Anterior cingulate cortex (tissue), 58 donors: Measurements from ENCODE around the gene GNA14.
"Not testable (repeated sequence)": the region's sequence is repeated elsewhere in the genome, so short reads cannot be mapped to it uniquely, and the experiment has no call there.

Experiments
- DNase-seq, 58 donors: peaks; one replicate each; lab custom pipeline; 2025; lab: John Stamatoyannopoulos, UW

Gene GNA14

DNA sequence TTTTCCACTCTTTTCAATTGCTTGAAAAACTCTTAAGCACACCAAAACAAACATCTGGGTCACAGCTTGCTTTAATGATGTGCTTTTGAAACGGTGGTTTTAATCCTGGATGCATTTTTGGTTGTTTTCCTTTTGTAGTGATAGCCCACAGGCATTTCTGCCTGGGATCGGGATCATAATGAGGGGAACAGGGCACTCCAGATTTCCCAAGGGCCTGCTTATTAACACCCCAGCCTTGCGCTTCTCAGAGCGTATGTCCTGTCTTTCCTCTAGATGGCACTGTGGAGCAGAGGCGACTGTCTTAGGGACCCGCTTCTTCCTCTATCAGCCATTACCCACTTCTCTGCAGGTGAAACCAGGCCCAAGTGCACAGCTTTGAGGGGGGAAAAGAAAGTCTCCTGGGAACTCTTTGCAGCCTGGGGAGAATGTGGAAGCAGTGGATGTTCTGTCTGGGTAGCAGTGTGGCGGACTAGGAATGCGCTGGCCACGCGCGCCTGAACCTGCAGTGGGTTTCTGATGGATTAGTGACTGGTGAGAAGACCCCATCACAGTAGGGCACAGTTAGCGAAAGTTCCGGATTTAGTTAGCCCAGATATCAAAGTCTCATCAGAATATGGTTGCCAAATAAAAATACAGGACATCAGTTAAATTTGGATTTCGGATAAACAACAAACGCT lies 190.1 kb downstream of the GNA14 start:
- peak in 44 of 58 donors; percentile 4 to 74 (median 38) for DNase-seq

DNA sequence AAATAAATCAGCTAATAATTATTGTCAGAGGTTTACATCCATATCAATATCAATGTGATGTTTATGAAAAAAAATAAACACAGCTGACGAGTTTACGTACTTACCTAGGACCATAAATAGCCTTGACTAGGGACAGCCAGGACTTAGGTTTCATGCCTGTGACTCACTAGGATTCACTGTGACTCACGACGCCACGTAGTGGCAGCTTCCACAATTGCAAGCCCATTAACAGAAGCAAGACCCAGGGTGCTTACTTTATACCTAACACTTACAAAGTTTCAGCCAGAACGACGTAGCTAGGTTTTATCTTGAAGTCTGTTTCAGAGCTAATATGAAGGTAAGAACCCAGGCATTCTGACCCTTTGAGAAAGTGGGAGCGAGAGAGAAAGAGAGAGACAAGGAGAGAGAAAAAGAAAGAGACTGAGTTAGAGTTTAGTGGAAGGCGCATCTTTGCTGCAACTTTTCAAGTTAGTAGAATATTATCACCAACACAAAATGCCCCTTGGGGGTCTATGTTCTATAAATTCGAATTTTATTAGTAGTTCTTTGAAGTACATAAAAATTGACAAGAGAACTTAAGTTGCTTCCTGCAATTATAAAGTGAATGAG lies 191.2 kb downstream of the GNA14 start:
- DNase-seq: peak in 52 of 58 donors; percentile 6 to 85 (median 51)

DNA sequence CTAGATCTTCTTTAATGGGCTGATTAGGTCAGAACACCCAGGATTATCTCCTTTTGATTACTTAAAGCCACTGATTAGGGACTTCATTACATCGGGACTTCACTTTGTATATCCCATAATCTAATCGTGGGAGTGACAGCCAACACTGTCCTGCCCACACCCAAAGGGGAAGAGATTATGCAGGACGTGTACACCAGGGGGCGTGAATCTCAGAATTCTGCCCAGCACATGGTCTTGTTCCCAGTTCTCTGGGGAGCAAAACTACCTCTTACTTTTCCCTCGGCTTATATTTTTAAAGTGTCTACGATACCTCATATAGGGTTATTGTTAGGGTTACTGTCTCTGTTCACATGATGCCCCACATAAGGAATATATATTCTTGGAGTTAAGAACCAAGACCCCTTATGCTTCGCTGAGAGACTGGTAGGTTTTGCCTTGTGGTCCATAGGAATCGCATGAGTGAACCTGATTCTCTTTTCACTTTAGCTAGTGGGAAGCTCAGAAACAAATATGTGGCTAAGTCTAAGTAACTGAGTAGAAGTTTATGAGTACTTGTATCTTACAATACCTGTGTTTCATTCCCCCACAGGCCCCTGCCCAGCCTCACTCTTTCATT lies 192.7 kb downstream of the GNA14 start:
- DNase-seq: no peak

DNA sequence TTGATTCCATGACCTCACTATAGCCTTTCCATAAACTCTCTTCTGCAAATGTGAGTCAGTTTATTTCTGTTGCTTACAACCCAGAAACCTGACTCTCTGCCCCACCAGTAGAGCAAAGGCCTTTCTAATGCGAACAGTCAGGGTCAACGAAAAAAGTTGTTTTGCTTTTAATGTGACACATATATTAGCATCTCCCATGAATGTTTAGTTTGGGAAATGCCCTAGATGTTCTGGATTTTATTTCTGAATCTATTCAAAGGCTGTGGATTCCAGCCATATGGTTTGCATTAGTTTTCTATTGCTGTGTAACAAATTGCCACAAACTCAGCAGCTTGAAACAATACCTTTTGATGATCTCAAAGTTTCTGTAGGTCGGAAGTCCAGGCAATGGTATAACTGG lies 193.5 kb downstream of the GNA14 start:
- no peak for DNase-seq

DNA sequence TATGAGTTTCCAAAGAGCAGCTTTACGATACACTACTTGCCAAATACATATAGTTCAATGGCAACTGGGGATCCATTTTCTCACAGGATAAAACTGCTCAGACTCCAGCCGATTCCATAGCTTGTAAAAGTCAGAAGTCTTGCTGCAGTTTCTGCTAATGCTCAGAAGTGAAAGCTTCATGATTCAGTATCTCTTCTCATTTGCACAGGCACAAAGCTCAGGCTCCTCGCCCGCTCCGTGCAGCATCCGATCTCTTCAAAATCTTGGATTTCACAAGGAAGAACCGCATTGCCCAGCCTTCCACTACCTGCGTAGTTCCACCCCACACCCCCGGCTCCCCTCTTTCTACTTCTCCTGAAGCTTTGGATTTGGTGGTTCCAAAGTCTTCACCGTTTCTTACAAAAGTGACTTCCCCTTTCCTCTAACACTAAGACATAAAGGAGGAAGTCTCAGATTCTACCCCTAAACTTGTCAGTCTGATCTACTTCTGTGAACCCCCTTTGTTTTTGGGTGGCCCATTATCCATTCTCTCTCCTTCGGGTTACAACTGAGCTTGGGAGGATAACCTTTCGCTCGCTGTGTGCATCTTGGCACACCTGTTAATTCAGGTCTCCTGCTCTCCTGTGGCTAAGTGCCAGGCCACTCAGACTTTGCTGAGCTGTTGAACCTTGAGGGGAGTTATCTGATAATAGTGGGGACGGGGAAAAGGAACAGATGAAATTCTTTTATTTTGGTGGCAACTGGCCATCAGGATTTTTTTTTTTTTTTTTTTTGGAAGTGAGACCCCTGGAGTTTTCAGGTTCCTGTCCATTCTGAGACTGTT lies 194.1 kb downstream of the GNA14 start:
- DNase-seq: no peak

DNA sequence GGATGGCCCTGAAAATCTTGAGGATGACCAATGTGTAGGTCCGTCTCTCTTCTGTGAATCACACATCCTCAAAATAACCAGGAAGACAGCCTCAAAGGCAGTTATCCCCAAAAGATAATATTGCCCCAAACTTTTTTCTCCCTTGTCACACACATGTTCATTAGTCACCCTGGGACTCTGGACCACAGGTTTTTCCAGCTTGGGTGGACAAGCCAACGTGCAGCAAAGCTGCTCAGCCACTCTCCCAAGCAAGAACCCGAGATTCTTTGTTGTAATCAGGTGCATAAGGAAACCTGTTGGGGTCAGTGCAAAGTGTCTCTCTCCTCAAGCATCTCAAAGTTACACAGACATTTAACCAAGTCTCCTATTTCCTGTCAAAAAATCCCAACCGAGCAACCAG lies 196.6 kb downstream of the GNA14 start:
- DNase-seq: no peak

DNA sequence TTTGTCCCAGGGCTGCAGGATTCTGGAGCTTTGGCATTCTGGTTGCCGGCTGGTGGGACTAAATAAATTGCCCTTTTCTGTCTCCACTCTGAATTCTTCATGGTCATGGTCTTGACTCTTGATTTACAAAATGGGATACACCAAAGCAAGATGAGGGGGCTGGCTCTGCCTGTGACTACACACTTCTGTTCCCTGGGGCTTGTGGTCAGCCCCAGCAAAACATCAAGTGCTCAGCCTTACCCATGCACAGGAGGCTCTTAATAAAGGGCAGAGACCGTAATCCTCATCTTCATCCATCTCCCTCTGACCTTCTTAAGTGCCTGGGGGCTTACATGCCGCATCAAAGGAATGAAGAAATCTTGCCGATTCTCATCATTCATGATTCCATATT lies 198.0 kb downstream of the GNA14 start:
- no peak for DNase-seq

DNA sequence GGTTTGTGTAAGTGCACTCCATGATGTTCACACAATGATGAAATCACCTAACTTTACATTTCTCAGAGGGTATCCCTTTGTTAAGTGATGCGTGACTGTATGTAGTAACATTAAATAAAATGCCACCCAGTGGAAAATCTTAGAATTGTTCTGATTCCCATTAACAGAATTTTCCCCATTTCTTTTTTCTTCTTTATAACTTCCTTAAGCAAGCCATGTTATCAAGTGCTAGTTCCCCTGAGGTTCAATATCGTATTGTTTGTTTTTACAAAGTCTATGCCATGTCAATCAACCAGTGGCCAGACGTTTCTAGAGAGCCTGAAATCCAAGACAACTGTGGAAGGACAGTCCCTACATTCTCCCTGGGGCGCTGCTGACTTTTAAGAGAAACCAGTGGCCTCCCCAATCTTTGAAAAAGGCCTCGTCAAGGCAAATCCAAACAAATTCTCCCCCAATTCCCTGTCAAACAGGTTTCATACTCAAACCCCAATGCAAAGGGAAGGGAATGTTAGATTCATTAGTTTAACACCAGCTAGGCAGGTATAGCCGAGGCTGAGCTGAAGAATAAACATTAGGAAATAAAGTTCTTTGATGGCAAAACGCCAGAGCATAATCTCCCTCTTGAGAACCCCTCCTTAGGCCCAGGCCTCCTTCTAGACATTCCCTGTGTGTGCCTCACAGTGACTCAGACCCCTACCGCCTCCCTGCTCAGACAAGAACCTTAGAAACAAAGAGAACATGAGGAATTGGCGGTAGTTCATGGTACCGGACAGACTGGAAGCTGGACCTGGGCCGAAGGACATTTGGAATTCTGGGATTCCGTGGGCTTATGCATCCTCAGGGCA lies 198.7 kb downstream of the GNA14 start:
- DNase-seq: no peak

DNA sequence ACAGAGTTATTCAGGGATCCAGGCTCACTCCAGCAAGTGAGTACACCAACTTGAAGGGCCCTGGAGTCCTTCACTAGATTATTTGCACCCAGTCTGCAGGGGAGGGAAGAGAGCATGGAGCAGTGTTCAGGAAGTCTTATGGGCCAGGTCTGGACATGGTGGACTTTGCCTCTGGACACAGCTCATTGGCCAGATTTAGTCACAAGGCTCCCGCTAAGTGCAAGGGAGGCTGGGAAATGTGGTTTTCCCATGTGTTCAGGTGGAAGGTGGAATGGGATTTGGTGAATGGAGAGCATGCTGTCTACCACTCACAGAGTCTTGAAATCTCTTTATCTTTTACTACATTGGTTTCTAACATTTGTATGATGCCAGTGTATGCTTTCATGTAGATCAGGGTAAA lies 200.5 kb downstream of the GNA14 start:
- no peak for DNase-seq

DNA sequence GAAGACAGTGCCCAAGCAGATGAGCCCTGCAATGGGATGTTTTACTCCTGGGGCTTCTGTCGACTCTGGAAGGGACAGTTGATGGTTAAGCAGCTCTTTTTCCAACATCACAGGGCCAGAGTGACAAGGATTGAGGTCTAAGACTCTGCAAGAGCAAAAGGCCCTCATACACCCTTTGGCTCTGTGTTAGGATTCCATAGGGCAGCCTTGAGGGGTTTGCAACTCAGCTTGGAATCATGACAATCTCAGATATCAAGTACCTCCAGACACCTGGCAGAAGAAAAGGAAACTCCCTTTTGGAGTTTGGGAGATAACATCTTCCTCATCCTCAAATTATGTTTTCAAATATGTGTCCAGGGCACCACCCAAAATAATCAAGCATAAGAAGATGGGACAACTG lies 205.7 kb downstream of the GNA14 start:
- DNase-seq: no peak

DNA sequence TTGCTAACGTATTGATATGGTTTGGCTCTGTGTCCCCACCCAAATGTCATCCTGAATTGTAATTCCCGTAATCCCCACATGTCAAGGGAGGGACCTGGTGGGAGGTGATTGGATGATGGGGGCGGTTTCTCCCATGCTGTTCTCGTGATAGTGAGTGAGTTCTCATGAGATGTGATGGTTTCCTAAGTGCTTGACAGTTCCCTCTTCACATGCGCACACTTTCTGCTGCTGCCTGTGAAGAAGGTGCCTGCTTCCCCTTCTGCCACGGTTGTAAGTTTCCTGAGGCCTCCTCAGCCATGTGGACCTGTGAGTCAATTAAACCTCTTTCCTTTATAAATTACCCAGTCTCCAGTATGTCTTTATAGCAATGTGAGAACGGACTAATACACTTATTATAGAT lies 207.0 kb downstream of the GNA14 start:
- not testable (repeated sequence) for DNase-seq

DNA sequence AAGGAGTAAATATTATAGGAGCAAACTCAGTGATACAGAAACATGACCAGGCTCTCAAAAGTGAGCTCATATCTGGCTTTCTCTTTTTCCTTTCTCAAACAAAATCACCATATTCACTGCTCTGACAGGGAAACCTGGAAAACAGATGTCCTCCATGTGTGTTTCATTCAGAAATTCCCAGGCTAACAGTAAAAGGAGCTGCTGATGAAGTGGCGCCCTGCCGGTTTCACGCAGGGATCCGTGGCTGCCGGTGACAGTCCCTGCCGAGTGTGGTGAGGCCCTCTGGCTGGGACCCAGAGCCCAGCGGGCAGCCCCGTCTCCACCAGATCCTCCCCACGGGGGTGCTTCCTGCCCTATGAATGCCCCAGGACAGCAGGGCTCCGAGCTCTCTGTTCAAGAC lies 208.1 kb downstream of the GNA14 start:
- DNase-seq: peak in 23 of 58 donors; percentile 8 to 61 (median 22)

DNA sequence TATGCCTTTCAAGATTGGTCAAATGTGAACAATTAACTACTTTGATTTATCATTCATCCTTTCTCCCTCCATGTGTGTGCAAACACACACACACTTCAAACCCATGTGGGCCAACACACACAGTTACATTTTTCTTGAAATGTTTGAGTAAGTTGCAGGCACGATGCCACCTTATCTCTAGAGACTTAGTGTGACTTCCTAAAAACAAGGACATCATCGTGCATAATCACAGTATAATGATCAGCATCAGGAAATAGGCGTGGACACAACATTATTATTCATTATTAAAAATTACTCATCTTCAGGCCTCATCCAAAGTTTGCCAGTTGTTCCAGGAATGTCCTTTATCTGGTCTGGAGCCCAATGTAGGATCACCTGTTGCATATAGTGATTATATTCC lies 209.5 kb downstream of the GNA14 start:
- no peak for DNase-seq

DNA sequence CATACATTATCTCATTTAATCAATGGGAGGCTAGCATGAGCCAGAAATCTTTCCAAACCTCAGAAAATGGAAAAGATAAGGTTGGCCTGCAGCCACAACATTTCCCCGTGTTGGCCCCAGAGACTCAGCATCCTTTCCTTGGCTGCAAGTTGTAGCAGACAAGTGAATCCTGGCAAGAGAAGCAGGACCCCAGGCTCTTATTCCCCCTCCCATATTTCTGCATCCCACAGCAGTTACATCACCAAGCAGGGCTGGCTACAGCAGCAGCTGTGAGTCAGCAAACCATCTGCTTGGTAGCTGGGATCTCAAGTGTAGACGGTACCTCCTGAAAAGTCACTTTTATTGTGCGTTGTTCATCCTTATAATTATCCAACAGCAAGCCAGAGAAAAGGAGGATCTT lies 212.4 kb downstream of the GNA14 start:
- DNase-seq: peak in 4 of 58 donors; percentile 7 to 27 (median 8)

DNA sequence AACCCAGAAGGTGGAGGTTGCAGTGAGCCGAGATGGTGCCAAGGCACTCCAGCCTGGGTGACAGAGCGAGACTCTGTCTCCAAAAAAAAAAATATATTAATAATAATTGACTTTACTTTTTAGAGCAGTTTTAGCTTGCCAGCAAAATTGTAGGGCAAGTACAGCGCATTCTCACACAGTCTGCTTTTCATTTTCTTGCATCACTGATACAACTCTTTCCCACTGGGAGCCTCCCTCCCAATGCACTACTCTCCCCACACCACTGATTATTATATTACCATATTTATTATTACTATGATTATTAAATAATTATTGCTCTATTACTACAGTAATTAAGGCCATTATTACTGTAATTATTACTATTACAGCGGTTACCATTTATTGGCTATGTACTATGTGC lies 212.8 kb downstream of the GNA14 start:
- DNase-seq: no peak

DNA sequence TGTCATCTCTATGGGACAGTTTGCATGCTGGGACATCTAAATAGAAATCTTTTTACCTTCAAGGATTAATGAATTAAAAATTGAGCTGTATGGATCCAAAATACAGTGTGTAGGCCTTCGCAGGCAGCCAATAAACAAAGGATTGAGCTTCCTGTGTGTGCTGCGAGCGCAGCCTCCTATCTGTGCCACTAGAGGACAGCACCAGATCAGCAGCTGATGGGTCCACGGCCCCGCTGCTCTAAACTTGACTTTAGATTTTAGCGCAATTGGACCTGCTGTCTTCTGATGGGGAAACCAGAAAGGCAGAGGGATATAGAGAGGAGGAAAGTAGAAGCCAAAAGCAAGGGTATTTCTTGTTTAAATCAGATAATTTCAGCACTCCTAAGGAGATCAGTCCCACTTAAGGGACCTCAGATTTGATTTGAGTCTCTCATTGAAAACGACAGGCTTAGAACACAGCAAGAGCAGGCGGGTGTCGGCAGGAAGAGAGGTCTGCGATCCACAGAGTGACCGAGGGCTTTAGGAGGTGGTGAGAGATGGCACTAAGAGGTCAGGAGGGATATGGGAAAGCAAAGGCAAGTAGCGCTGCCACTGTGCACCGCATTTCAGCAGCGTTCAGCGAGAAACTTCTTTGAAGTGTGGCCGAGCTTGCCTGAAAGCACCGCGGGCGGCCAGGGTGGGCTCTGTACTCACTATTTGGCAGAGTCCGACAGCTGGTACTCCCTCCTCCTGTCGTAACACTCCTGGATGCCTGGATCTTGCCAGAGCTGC lies 214.3 kb downstream of the GNA14 start:
- DNase-seq: peak in 54 of 58 donors; percentile 9 to 80 (median 51)

DNA sequence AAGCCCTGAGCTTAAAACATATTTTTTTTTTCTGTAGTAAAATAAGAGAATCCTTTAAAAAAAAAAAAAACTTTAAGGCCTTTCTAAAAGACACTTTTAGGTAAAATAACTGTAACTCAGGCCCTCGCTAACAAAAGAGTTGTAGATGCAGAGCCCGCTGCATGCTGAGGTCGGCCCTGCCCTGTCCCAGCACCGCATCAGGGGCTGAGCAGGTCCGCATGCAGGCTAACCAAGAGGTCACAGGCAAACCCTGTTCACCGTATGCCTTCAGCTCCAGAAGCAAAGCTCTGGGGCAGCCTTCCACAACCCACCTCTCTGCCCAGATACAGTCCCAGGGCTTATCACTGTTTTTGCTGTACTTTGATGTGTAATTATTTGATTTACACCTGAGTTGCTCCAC lies 216.1 kb downstream of the GNA14 start:
- no peak for DNase-seq

DNA sequence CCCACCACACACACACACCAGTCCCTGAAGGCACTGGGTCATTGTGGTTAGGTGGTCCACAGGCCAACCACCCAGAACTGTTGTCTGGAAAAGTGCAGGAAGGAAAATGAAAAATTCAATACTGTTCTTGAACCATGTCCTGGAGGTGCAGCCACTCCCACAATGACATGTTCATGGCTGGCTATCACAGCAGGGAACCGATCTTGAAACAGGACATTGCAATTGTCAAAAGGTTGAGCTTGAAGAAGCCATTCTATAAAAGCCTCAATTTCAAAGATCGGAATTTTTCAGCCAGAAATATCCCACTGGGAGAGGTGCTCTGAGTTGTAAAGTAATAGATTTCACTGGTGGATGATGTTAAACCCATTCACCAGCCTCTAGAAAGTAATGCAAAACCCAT lies 218.2 kb downstream of the GNA14 start:
- no peak for DNase-seq

DNA sequence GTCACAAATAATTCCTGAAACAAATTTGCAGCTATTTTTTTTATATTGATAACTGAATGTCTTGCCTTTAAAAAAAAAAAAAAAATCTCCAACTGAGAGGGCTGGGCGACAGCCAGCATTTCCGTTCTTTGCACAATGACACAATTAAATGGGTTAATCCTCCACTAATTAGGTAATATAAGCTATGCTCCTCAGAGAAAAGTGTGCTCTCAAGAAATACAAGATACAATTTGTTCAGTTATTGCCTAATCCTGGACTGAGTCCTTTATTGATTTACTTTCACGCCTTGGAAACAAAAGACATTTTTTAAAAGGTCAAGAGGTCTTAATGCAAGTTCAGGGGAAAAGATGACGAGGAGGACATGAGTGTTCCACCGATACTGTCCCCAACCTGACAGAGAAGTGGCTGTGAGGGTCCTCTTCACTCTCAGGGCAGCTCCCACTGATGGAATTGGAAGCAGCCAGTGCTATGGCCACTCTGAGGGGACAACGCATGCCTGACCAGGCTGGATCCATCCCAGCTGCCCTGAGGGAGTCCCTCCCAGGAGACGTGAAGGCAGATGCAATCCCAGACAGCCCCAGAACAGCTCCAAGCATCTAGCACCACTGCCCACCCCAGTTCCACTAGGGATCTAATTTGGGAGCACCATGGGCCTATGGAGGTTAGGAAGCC lies 220.7 kb downstream of the GNA14 start:
- no peak for DNase-seq
